ENCODE data around the gene DDX6.

The DDX6 gene

GRCh38 chr11:118791111-118791960 lies at the start of gene DDX6:
Gene DDX6, minus strand, starts transcription at chr11:118791164. Its CDS starts 4,913 bp downstream, at chr11:118786251.
- peak; percentile 81 for ATAC-seq
- TF ChIP-seq PATZ1 (CRISPR knock-in tag; IDR thresholded peaks at IDR 0.05; ENCODE audit: borderline replicate concordance) (no peak), ARNTL (CRISPR knock-in tag; IDR thresholded peaks at IDR 0.05; ENCODE audit: borderline replicate concordance, low read depth) (0 out of 2 replicates have a peak, but pooled peaks have one; percentile 19)

- ATAC-seq, result no peak
- no peak for TF ChIP-seq SNAI2 (CRISPR knock-in tag; IDR thresholded peaks at IDR 0.05)
- no peak for TF ChIP-seq ZNF565 (CRISPR knock-in tag; conservative IDR thresholded peaks at IDR 0.05; ENCODE audit: low read depth)
- TF ChIP-seq PATZ1 (CRISPR knock-in tag; IDR thresholded peaks at IDR 0.05; ENCODE audit: borderline replicate concordance), result no peak
- TF ChIP-seq CSRNP3 (CRISPR knock-in tag; IDR thresholded peaks at IDR 0.05), result no peak
- no peak for TF ChIP-seq RARB (CRISPR knock-in tag; IDR thresholded peaks at IDR 0.05)
- TF ChIP-seq ISL1 (CRISPR knock-in tag; IDR thresholded peaks at IDR 0.05), result no peak
- no peak for TF ChIP-seq TOX (CRISPR knock-in tag; IDR thresholded peaks at IDR 0.05; ENCODE audit: borderline replicate concordance)
- TF ChIP-seq ZFP30 (CRISPR knock-in tag; IDR thresholded peaks at IDR 0.05), result no peak
- no peak for TF ChIP-seq TSHZ2 (CRISPR knock-in tag; IDR thresholded peaks at IDR 0.05)
- TF ChIP-seq ZC3H10 (CRISPR knock-in tag; IDR thresholded peaks at IDR 0.05), result no peak
- no peak for TF ChIP-seq PPARA (CRISPR knock-in tag; IDR thresholded peaks at IDR 0.05; ENCODE audit: borderline replicate concordance)
- TF ChIP-seq CREB5 (CRISPR knock-in tag; IDR thresholded peaks at IDR 0.05; ENCODE audit: low read depth), result no peak
- no peak for TF ChIP-seq TCF4 (CRISPR knock-in tag; IDR thresholded peaks at IDR 0.05; ENCODE audit: borderline replicate concordance)
- TF ChIP-seq GLIS3 (CRISPR knock-in tag; IDR thresholded peaks at IDR 0.05), result no peak
- no peak for TF ChIP-seq ZNF8 (CRISPR knock-in tag; IDR thresholded peaks at IDR 0.05)
- TF ChIP-seq ARNTL (CRISPR knock-in tag; IDR thresholded peaks at IDR 0.05; ENCODE audit: borderline replicate concordance, low read depth), result no peak
- no peak for TF ChIP-seq POU6F1 (CRISPR knock-in tag; IDR thresholded peaks at IDR 0.05; ENCODE audit: borderline replicate concordance, low read depth)
- TF ChIP-seq CSDC2 (CRISPR knock-in tag; IDR thresholded peaks at IDR 0.05), result no peak
- no peak for TF ChIP-seq ZFP3 (CRISPR knock-in tag; IDR thresholded peaks at IDR 0.05)
Measured at GRCh38 chr11:118838905-118839553, 48.1 kb upstream of the DDX6 start.
